K562 (cell line): ENCODE measurements around the gene RSAD1. TPM values are rescaled to one million over a fixed set of nuclear protein-coding genes. Genes with fewer than 3 reads are reported as not detected.

Source experiments
- ATAC-seq: fragments of 200-7000 bp; cut with Tn5 transposase; 3 replicates; pipeline ENCODE4 v1.9.1; 2020; ENCODE audit warnings: moderate library complexity
- BruUV-seq: library from RNA; stranded (reverse); fragments of 400-500 nt; replicated peaks from 2 replicates; lab custom pipeline; 2021; lab: Mats Ljungman, UMichigan
- CTCF ChIA-PET: fragments of 300-600 bp; formaldehyde crosslinking; extraction: SDS; loops from one replicate; lab custom pipeline; 2021; ENCODE audit warnings: low intra/inter-chr PET ratio; lab: Yijun Ruan, JAX
- POLR2A ChIA-PET: fragments of 300-600, 350-650 bp; sonication (Branson Sonifier 250); formaldehyde crosslinking; extraction: SDS; loops from one replicate; lab custom pipeline; 2021; ENCODE audit warnings: antibody characterized with exemption, inconsistent platforms; lab: Yijun Ruan, JAX
- DNase-seq, 4 experiments: peaks; one replicate each; pipeline versions ENCODE4 v3.0.0 to v3.0.0-alpha.2; 2011 to 2018; ENCODE audit warnings: low spot score in 3 of 4, mixed read lengths in 3 of 4; ENCODE audit errors: extremely low read depth in 1 of 4
- FAIRE-seq: peaks from 2 replicates; lab custom pipeline; 2011; peaks lifted over from hg19 to GRCh38; lab: Jason Lieb, UNC
- H2AFZ ChIP-seq: 2 replicates; pipeline ENCODE4 v1.6.0; 2011; ENCODE audit warnings: low read depth, low read length, control low read depth, inconsistent platforms
- H3K27ac ChIP-seq: fragments of 200-600 bp; 3 replicates; pipeline ENCODE4 v1.8.0; 2011; ENCODE audit warnings: low read depth, mild to moderate bottlenecking, control low read depth, inconsistent platforms, low read length, moderate library complexity, mixed read lengths; ENCODE audit errors: extremely low read depth
- H3K27me3 ChIP-seq, 2 experiments: fragments of 300-600 bp in 1 of 2; 2 replicates in 1 of 2; 3 replicates in 1 of 2; pipeline versions ENCODE4 v1.6.0 to v1.8.0; 2011; ENCODE audit warnings: inconsistent platforms in 2 of 2, low read length in 2 of 2, mild to moderate bottlenecking in 1 of 2, mixed read lengths in 1 of 2, moderate library complexity in 1 of 2; ENCODE audit not compliant: control insufficient read depth in 2 of 2, insufficient read depth in 2 of 2
- H3K36me3 ChIP-seq: fragments of 300-600 bp; 3 replicates; pipeline ENCODE4 v1.8.0; 2011; ENCODE audit warnings: mild to moderate bottlenecking, low read length, inconsistent platforms; ENCODE audit not compliant: control insufficient read depth, insufficient read depth
- H3K4me1 ChIP-seq, 2 experiments: fragments of 200-600 bp in 1 of 2; replicated peaks in 1 of 2; 2 replicates in 1 of 2; 3 replicates in 1 of 2; pipeline versions ENCODE4 v1.5.1 to v1.8.0; 2011; ENCODE audit warnings: inconsistent platforms in 2 of 2, low read length in 2 of 2, mild to moderate bottlenecking in 1 of 2, mixed read lengths in 1 of 2, moderate library complexity in 1 of 2; ENCODE audit not compliant: control insufficient read depth in 2 of 2, insufficient read depth in 2 of 2
- H3K4me2 ChIP-seq: 2 replicates; pipeline ENCODE4 v1.6.1; 2011; ENCODE audit warnings: low read length, control low read depth, inconsistent platforms, mixed read lengths; ENCODE audit not compliant: insufficient read depth
- H3K4me3 ChIP-seq: fragments of 200-600 bp; sonication (generic), shearing (Covaris generic); 2 replicates; pipeline ENCODE4 v1.5.1; 2016; ENCODE audit warnings: control low read depth, inconsistent platforms
- H3K79me2 ChIP-seq: fragments of 200-600 bp; 3 replicates; pipeline ENCODE4 v1.8.0; 2011; ENCODE audit warnings: low read length, inconsistent platforms; ENCODE audit not compliant: control insufficient read depth, insufficient read depth
- H3K9ac ChIP-seq, 2 experiments: 2 replicates each; pipeline versions ENCODE4 v1.6.0 to v1.6.1; 2011; ENCODE audit warnings: low read depth in 2 of 2, low read length in 2 of 2, control low read depth in 1 of 2, inconsistent platforms in 1 of 2, mild to moderate bottlenecking in 1 of 2, mixed read lengths in 1 of 2; ENCODE audit not compliant: insufficient read depth in 1 of 2
- H3K9me1 ChIP-seq: one replicate; pipeline ENCODE4 v1.6.0; 2011; ENCODE audit warnings: inconsistent platforms, mild to moderate bottlenecking, low read length, moderate library complexity; ENCODE audit not compliant: control insufficient read depth, insufficient read depth
- H3K9me3 ChIP-seq: replicated peaks from 2 replicates; pipeline ENCODE4 v1.5.1; 2011; ENCODE audit warnings: low read depth, low read length, inconsistent platforms; ENCODE audit not compliant: control insufficient read depth, insufficient read depth
- H4K20me1 ChIP-seq: replicated peaks from 2 replicates; pipeline ENCODE4 v1.6.1; 2011; ENCODE audit warnings: low read length, inconsistent platforms, mixed read lengths; ENCODE audit not compliant: control insufficient read depth, insufficient read depth
- KLF6 ChIP-seq: fragments of 250-450 bp; sonication (Bioruptor Pico); IDR thresholded peaks from 2 replicates; pipeline ENCODE4 v1.4.0; 2020; ENCODE audit warnings: mild to moderate bottlenecking, moderate library complexity, borderline replicate concordance
- POU5F1 ChIP-seq: fragments of 150-350 bp; IDR thresholded peaks from 2 replicates; pipeline ENCODE4 v1.6.1; 2014; ENCODE audit warnings: borderline replicate concordance, low read length, low read depth, mild to moderate bottlenecking; ENCODE audit not compliant: partially characterized antibody
- SMC3 ChIP-seq: conservative IDR thresholded peaks from 2 replicates; pipeline ENCODE4 v1.6.1; 2011; ENCODE audit warnings: low read depth, low read length, improper control_type of control experiment; ENCODE audit not compliant: insufficient read depth
- TEAD4 ChIP-seq, 2 experiments: sonication (generic) in 1 of 2; formaldehyde crosslinking in 1 of 2; IDR thresholded peaks; 2 replicates each; pipeline versions ENCODE4 v1.6.1 to v1.8.0; 2012 to 2022; ENCODE audit warnings: borderline replicate concordance in 1 of 2, inconsistent platforms in 1 of 2, low read length in 1 of 2, mild to moderate bottlenecking in 1 of 2, missing genetic modification reagents in 1 of 2
- ZKSCAN1 ChIP-seq: fragments of 150-350 bp; IDR thresholded peaks from 2 replicates; pipeline ENCODE4 v1.6.1; 2016; ENCODE audit warnings: low read depth, low read length
- WGBS: fragments of 100-300 bp; shearing (Covaris generic); methylation state at CpG from one replicate; pipeline ENCODE4 v1.1.6; 2016; ENCODE audit warnings: low coverage, mixed read lengths; ENCODE audit not compliant: insufficient coverage; ENCODE audit errors: missing lambda C conversion rate; 5-methylcytosine and 5-hydroxymethylcytosine counted together
- in situ Hi-C: fragments of 300-500 bp; cut with MboI; formaldehyde crosslinking; loops from 4 replicates; pipeline ENCODE4 v1.15.0; 2018; ENCODE audit warnings: inconsistent platforms, mixed read lengths
- intact Hi-C: fragments of 100-400 bp; cut with micrococcal nuclease; formaldehyde crosslinking; loops from 2 replicates; pipeline ENCODE4 v1.14.2; 2022
- polyA plus RNA-seq, 8 experiments: library from polyadenylated mRNA; depleted of rRNA in 4 of 8; stranded (reverse) in 5 of 8; unstranded in 3 of 8; fragments of >200 nt; fragmentation: Nextera tagmentation in 2 of 8; fragmentation: Illumina TruSeq in 1 of 8; extraction: Ambion mirVana in 2 of 8; extraction: Trizol in 1 of 8; gene quantifications; 2 replicates each; pipeline versions ENCODE4 v1.2.1 to v1.2.3, GENCODE V29; 2011 to 2014; ENCODE audit warnings: inconsistent platforms in 1 of 8, missing spikeins in 1 of 8
- total RNA-seq, 7 experiments: library from RNA; depleted of rRNA in 6 of 7; stranded (reverse); fragments of >200 nt in 6 of 7; fragmentation: Illumina TruSeq in 2 of 7; extraction: Trizol in 2 of 7; gene quantifications; 2 replicates each; pipeline versions ENCODE4 v1.2.1 to v1.2.3, GENCODE V29; 2011 to 2021; ENCODE audit warnings: low replicate concordance in 1 of 7
- TF ChIP-seq, protein P1 (sequence below): sonication (generic); formaldehyde crosslinking; IDR thresholded peaks from 2 replicates; pipeline ENCODE4 v1.8.1; 2023; ENCODE audit warnings: mild to moderate bottlenecking, missing genetic modification reagents, moderate library complexity

Gene RSAD1
- total and polyA plus RNA-seq, 9 of the 15 experiments (the other 6 are each of a cell fraction or from before 2014, with no cell fraction given) = 4.5 to 42.5 (median 26.8) TPM

DNA sequence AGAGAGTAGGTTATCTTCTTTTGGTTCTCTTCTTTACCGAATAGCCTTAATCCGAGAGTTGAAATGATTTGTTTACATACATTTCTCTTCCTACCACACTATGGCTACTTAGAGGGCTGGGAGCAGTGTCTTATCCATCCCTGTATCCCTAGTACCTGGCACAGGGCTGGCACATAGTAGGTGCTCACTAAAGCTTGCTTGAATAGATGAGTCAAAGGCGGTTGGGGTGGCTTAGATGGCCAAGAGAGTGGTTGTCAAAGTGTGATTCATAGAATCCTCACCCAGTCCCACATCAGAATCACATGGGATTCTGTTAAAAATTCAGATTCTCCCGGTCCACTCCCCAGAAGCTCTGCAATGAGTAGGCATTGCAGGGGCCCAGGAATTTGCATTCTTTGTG, 21.0 kb upstream of the RSAD1 start:
- in situ Hi-C loops = no loop called here
- H4K20me1 ChIP-seq = peaks cover 11% of the 10 kb centered on the region; the same call in 1 of the 2 replicates
- ChIA-PET POLR2A (interaction anchor here (0.6 to 1.1 kb wide), 6 partner anchors 14 to 217 kb away, joined by 3 to 5 read pairs (median 4); no protein-coding TSS in a partner anchor), CTCF (no interaction called here)
- no peak for ATAC-seq
- H3K4me3 ChIP-seq = no peak overlapping the region
- intact Hi-C loops = no loop called here
- no peak overlapping the region for H3K27ac ChIP-seq
- H3K9me3 ChIP-seq = no peaks in the 10 kb centered on the region
- no peak for FAIRE-seq
- peaks cover 0 to 6% of the 10 kb centered on the region in 2 experiments; a peak in 2 of 5 replicates for H3K4me1 ChIP-seq
- no TSS peak for BruUV-seq
- H3K9ac ChIP-seq = no peak overlapping the region
- no peak overlapping the region for H3K4me2 ChIP-seq
- H3K36me3 ChIP-seq = no peaks in the 10 kb centered on the region
- H3K27me3 ChIP-seq = peaks cover 0 to 54% of the 10 kb centered on the region in 2 experiments; a peak in 3 of 5 replicates
- WGBS = 8% methylated on average over 4 of the region's 4 CpGs
- no peaks in the 10 kb centered on the region for H3K79me2 ChIP-seq
- H2AFZ ChIP-seq = no peak overlapping the region
- DNase-seq = no peak
- no peaks in the 10 kb centered on the region for H3K9me1 ChIP-seq
- TF ChIP-seq, protein P1, sequence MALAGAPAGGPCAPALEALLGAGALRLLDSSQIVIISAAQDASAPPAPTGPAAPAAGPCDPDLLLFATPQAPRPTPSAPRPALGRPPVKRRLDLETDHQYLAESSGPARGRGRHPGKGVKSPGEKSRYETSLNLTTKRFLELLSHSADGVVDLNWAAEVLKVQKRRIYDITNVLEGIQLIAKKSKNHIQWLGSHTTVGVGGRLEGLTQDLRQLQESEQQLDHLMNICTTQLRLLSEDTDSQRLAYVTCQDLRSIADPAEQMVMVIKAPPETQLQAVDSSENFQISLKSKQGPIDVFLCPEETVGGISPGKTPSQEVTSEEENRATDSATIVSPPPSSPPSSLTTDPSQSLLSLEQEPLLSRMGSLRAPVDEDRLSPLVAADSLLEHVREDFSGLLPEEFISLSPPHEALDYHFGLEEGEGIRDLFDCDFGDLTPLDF = no peak
- TF ChIP-seq TEAD4 (IDR thresholded peaks at IDR 0.05; ENCODE audit: low read length) (no peak), TEAD4 (CRISPR knock-in tag; IDR thresholded peaks at IDR 0.05; ENCODE audit: borderline replicate concordance) (no peak), POU5F1 (no peak), ZKSCAN1 (peak; percentile 73), KLF6 (CRISPR knock-in tag) (no peak), SMC3 (no peak)
- TF ChIP-seq, all 486 proteins: peak for 1
